SK-N-SH (cell line): ENCODE data around the gene MRPS23.

Source experiments
- CTCF ChIP-seq: fragments of 200-600 bp; sonication (generic); IDR thresholded peaks from 2 replicates; pipeline ENCODE4 v1.6.1; 2017; ENCODE audit warnings: antibody characterized with exemption, mild to moderate bottlenecking, moderate library complexity
- EP300 ChIP-seq, 2 experiments: IDR thresholded peaks; 2 replicates each; pipeline versions ENCODE4 v1.4.0 to v1.6.1; 2012; ENCODE audit warnings: borderline replicate concordance in 1 of 2, low read depth in 1 of 2, low read length in 1 of 2
- EZH2phosphoT487 ChIP-seq: fragments of 200-600 bp; sonication (generic); IDR thresholded peaks from 2 replicates; pipeline ENCODE4 v1.6.1; 2017; ENCODE audit warnings: low read depth, mixed run types, mild to moderate bottlenecking, antibody characterized with exemption, moderate library complexity, borderline replicate concordance
- FOSL2 ChIP-seq: IDR thresholded peaks from 2 replicates; pipeline ENCODE4 v1.4.0; 2012; ENCODE audit warnings: low read depth, mild to moderate bottlenecking, moderate library complexity, borderline replicate concordance
- FOXM1 ChIP-seq: IDR thresholded peaks from 2 replicates; pipeline ENCODE4 v1.4.0; 2012; ENCODE audit warnings: low read depth, mild to moderate bottlenecking
- POLR2AphosphoS5 ChIP-seq: IDR thresholded peaks from 2 replicates; pipeline ENCODE4 v1.6.1; 2012; ENCODE audit warnings: low read depth, low read length
- RCOR1 ChIP-seq: fragments of 150-350 bp; IDR thresholded peaks from 2 replicates; pipeline ENCODE4 v1.6.1; 2017; ENCODE audit warnings: antibody characterized with exemption, low read length
- REST ChIP-seq: IDR thresholded peaks from 2 replicates; pipeline ENCODE4 v1.6.1; 2012; ENCODE audit warnings: mild to moderate bottlenecking, low read depth, low read length, moderate library complexity
- TAF1 ChIP-seq: IDR thresholded peaks from 2 replicates; pipeline ENCODE4 v1.6.1; 2012; ENCODE audit warnings: low read depth, mild to moderate bottlenecking, low read length, moderate library complexity, borderline replicate concordance
- ZBTB33 ChIP-seq: IDR thresholded peaks from 2 replicates; pipeline ENCODE4 v1.4.0; 2012; ENCODE audit warnings: low read depth, borderline replicate concordance

GRCh38 chr17:57849163-57849873 is 526 bp downstream of the MRPS23 start:
- TF ChIP-seq POLR2AphosphoS5 (no peak), CTCF (no peak), EP300 (IDR thresholded peaks at IDR 0.05; ENCODE audit: borderline replicate concordance in 1 of 2, low read depth in 1 of 2, low read length in 1 of 2) (no peak), TAF1 (no peak), REST (no peak), RCOR1 (no peak), EZH2phosphoT487 (no peak), FOSL2 (no peak), ZBTB33 (no peak), FOXM1 (no peak)
